ENCODE data around the gene PBX3. TPM values are rescaled to one million over a fixed set of nuclear protein-coding genes. Genes with fewer than 3 reads are reported as not detected.

The PBX3 gene
- total and polyA plus RNA-seq, 10 of the 15 experiments (the other 5 are each of a cell fraction or from before 2014, with no cell fraction given), result 6.7 to 146 (median 22.2) TPM

DNA sequence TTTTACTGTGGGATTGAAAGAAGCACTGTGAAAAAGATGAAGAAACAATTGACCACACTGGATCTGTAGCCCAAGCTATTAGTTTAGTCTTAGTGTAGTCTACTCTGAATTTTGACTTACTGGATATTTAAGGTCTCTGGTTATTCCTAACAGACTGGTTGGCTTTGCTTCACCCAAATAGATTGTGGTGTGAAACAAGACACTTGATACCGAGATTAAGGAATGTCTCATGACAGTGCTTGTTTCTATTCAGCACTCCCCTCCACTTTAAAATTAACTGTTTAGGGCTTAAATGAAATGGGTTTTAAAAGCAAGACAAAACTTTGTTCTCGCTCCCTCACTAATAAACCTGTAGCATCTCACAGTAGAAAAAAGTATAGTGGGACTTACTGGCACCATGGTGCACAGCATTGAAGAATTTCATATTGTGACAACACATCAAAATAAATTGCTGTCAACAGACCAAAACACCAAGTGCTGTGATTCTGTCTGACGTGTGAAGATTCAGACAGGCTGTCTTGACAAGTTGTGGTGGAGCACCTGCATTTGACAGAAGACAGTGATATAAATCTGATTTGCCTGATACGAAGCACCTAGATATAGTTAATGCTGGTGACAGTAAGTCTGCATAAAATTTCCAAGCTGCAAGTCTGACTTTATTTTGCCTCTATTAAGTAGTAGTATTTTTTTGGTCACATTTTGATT, 73.1 kb downstream of the PBX3 start:
- Histone ChIP-seq H3K27me3 (replicated peaks in 1 of 2; ENCODE audit: control insufficient read depth in 2 of 2, insufficient read depth in 2 of 2, low read length in 1 of 2) (no peaks in the 10 kb centered on the region), H3K9me3 (replicated peaks; ENCODE audit: control insufficient read depth, insufficient read depth, low read length) (no peaks in the 10 kb centered on the region), H3K27ac (ENCODE audit: control insufficient read depth, insufficient read depth) (peak overlapping the region; percentile 56; the same call in 1 of the 2 replicates), H3K79me2 (ENCODE audit: control insufficient read depth, insufficient read depth, low read length) (peaks cover 16% of the 10 kb centered on the region), H3K4me3 (peak overlapping the region; percentile 30; the same call in 1 of the 2 replicates), H3K4me2 (ENCODE audit: control insufficient read depth, insufficient read depth) (peak overlapping the region; percentile 5), H3K36me3 (ENCODE audit: control insufficient read depth in 2 of 2, insufficient read depth in 2 of 2, low read length in 1 of 2) (peaks cover 0 to 5% of the 10 kb centered on the region in 2 experiments; a peak in 2 of 4 replicates), H3K9ac (ENCODE audit: control insufficient read depth, insufficient read depth, low read length) (no peak overlapping the region), H4K20me1 (ENCODE audit: control insufficient read depth, insufficient read depth) (no peaks in the 10 kb centered on the region), H2AFZ (ENCODE audit: control insufficient read depth, low read depth, low read length) (no peak overlapping the region), H3K4me1 (ENCODE audit: control insufficient read depth, insufficient read depth, low read length) (peaks cover 25% of the 10 kb centered on the region)
- ChIA-PET CTCF (interaction anchor here (0.5 to 2.3 kb wide), 6 partner anchors 11 to 188 kb away, joined by 3 to 11 read pairs (median 4); no protein-coding TSS in a partner anchor), RAD21 (ENCODE audit: unreplicated experiment) (interaction anchor here (0.7 to 4.3 kb wide), 12 partner anchors 8 to 262 kb away, joined by 3 to 28 read pairs (median 6); no protein-coding TSS in a partner anchor), POLR2A (interaction anchor here (0.5 to 2.0 kb wide), 3 partner anchors 10 to 61 kb away, joined by 4 to 7 read pairs (median 6); no protein-coding TSS in a partner anchor), SMC1A (ENCODE audit: uncharacterized antibody, unreplicated experiment) (interaction anchor here (0.6 to 6.3 kb wide), 13 partner anchors 12 to 70 kb away, joined by 3 to 41 read pairs (median 6); no protein-coding TSS in a partner anchor)
- no TSS peak for BruUV-seq (replicated peaks)
- intact Hi-C loops (cut with micrococcal nuclease; ENCODE audit: unreplicated experiment), result loop anchor here (2.0 to 5.0 kb wide), 2 partner anchors 63 to 125 kb away; no protein-coding TSS in a partner anchor
- FAIRE-seq (no peak), ATAC-seq (peak; percentile 41), DNase-seq (ENCODE audit: low read depth, low spot score) (no peak)
- TF ChIP-seq BMI1 (IDR thresholded peaks at IDR 0.05; ENCODE audit: borderline replicate concordance) (no peak), TCF12 (IDR thresholded peaks at IDR 0.05; ENCODE audit: low read depth, low read length) (0 out of 2 replicates have a peak, but pooled peaks have one; percentile 24)
- 57% methylated on average over 4 of the region's 4 CpGs for WGBS (ENCODE audit: insufficient coverage, insufficient replicate concordance, low lambda C conversion rate, missing lambda C conversion rate)
- in situ Hi-C loops (cut with MboI), result no loop called here

DNA sequence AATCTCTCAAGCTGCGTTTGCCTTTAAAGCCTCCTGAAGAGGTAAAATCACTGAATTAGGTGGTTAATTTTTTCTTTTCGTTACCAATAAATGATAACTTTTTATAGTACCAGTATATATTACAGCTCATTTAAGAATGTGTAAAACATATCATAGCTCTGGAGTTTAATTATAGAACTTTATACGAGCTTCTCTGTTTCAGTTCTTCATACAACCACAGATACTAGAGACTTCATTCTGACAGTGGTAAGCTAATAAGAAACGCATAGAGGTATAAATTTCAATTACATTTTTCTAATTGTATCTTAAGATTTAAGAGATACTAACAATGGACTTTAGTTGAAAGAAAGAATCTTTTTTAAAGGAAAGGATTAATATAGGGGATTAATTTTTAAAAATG, 73.9 kb downstream of the PBX3 start:
- BruUV-seq (replicated peaks), result no TSS peak
- Histone ChIP-seq H4K20me1 (ENCODE audit: control insufficient read depth, insufficient read depth) (no peaks in the 10 kb centered on the region), H3K4me2 (ENCODE audit: control insufficient read depth, insufficient read depth) (peak overlapping the region; percentile 59), H3K27me3 (replicated peaks in 1 of 2; ENCODE audit: control insufficient read depth in 2 of 2, insufficient read depth in 2 of 2, low read length in 1 of 2) (no peaks in the 10 kb centered on the region), H3K36me3 (ENCODE audit: control insufficient read depth in 2 of 2, insufficient read depth in 2 of 2, low read length in 1 of 2) (peaks cover 0 to 5% of the 10 kb centered on the region in 2 experiments; a peak in 2 of 4 replicates), H3K4me3 (0 out of 2 replicates have a peak overlapping the region, but pooled peaks have one; percentile 30), H3K4me1 (ENCODE audit: control insufficient read depth, insufficient read depth, low read length) (peaks cover 25% of the 10 kb centered on the region), H3K9me3 (replicated peaks; ENCODE audit: control insufficient read depth, insufficient read depth, low read length) (no peaks in the 10 kb centered on the region), H3K9ac (ENCODE audit: control insufficient read depth, insufficient read depth, low read length) (no peak overlapping the region), H3K27ac (ENCODE audit: control insufficient read depth, insufficient read depth) (peak overlapping the region; percentile 56), H3K79me2 (ENCODE audit: control insufficient read depth, insufficient read depth, low read length) (peaks cover 12% of the 10 kb centered on the region), H2AFZ (ENCODE audit: control insufficient read depth, low read depth, low read length) (no peak overlapping the region)
- POLR2A ChIA-PET, result interaction anchor here (0.5 to 2.0 kb wide), 5 partner anchors 9 to 190 kb away, joined by 3 to 7 read pairs (median 4); no protein-coding TSS in a partner anchor
- no peak for DNase-seq (ENCODE audit: low read depth, low spot score)
- SMC1A ChIA-PET (ENCODE audit: uncharacterized antibody, unreplicated experiment), result interaction anchor here (0.6 to 6.3 kb wide), 15 partner anchors 11 to 249 kb away, joined by 3 to 41 read pairs (median 4); no protein-coding TSS in a partner anchor
- WGBS (ENCODE audit: insufficient coverage, insufficient replicate concordance, low lambda C conversion rate, missing lambda C conversion rate), result 10% methylated on average over 4 of the region's 4 CpGs
- in situ Hi-C loops (cut with MboI), result no loop called here
- peak; percentile 80 for ATAC-seq
- RAD21 ChIA-PET (ENCODE audit: unreplicated experiment), result interaction anchor here (0.7 to 4.3 kb wide), 14 partner anchors 9 to 262 kb away, joined by 3 to 28 read pairs (median 4); partner anchors contain the start of gene MAPKAP1
- no peak for FAIRE-seq
- intact Hi-C loops (cut with micrococcal nuclease; ENCODE audit: unreplicated experiment), result loop anchor here (2.0 to 5.0 kb wide), 2 partner anchors 64 to 126 kb away; no protein-coding TSS in a partner anchor
- CTCF ChIA-PET, result interaction anchor here (0.7 to 2.3 kb wide), 8 partner anchors 9 to 188 kb away, joined by 3 to 11 read pairs (median 4); no protein-coding TSS in a partner anchor
- no peak for TF ChIP-seq RAD51 (IDR thresholded peaks at IDR 0.05)
- TF ChIP-seq NBN (IDR thresholded peaks at IDR 0.05), result no peak
- TF ChIP-seq, protein P1, sequence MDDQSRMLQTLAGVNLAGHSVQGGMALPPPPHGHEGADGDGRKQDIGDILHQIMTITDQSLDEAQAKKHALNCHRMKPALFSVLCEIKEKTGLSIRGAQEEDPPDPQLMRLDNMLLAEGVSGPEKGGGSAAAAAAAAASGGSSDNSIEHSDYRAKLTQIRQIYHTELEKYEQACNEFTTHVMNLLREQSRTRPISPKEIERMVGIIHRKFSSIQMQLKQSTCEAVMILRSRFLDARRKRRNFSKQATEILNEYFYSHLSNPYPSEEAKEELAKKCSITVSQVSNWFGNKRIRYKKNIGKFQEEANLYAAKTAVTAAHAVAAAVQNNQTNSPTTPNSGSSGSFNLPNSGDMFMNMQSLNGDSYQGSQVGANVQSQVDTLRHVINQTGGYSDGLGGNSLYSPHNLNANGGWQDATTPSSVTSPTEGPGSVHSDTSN (IDR thresholded peaks at IDR 0.05; ENCODE audit: insufficient replicate concordance, low read depth, low read length), result no peak
- peak; percentile 47; the same call in 1 of the 2 replicates for TF ChIP-seq MEF2A (IDR thresholded peaks at IDR 0.05; ENCODE audit: insufficient read depth, low read depth, low read length)
- TF ChIP-seq, protein P2, sequence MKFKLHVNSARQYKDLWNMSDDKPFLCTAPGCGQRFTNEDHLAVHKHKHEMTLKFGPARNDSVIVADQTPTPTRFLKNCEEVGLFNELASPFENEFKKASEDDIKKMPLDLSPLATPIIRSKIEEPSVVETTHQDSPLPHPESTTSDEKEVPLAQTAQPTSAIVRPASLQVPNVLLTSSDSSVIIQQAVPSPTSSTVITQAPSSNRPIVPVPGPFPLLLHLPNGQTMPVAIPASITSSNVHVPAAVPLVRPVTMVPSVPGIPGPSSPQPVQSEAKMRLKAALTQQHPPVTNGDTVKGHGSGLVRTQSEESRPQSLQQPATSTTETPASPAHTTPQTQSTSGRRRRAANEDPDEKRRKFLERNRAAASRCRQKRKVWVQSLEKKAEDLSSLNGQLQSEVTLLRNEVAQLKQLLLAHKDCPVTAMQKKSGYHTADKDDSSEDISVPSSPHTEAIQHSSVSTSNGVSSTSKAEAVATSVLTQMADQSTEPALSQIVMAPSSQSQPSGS (IDR thresholded peaks at IDR 0.05; ENCODE audit: low read length), result 0 out of 2 replicates have a peak, but pooled peaks have one; percentile 11
- peak; percentile 51; the same call in 1 of the 2 replicates for TF ChIP-seq NFIC (IDR thresholded peaks at IDR 0.05; ENCODE audit: low read depth, low read length)
- 0 out of 2 replicates have a peak, but pooled peaks have one; percentile 39 for TF ChIP-seq ATF7 (IDR thresholded peaks at IDR 0.05; ENCODE audit: low read depth)
- TF ChIP-seq STAT3 (IDR thresholded peaks at IDR 0.05; ENCODE audit: low read depth, low read length), result no peak
- peak; percentile 46; the same call in 1 of the 2 replicates for TF ChIP-seq RUNX3 (IDR thresholded peaks at IDR 0.05; ENCODE audit: low read length)
- TF ChIP-seq MTA2 (IDR thresholded peaks at IDR 0.05; ENCODE audit: low read depth), result peak; percentile 45; the same call in 1 of the 2 replicates
